Mesendoderm (in vitro differentiated cells): ENCODE results near the gene CACFD1.
A peak's percentile ranks its signal among the peaks of the same experiment; 100 is the strongest.

Source experiments
- DNase-seq: peaks from one replicate; pipeline ENCODE4 v3.0.0; 2013
- H2AK5ac ChIP-seq: 2 replicates; pipeline ENCODE4 v1.6.1; 2013; ENCODE audit warnings: low read length, inconsistent platforms
- H2BK120ac ChIP-seq: 2 replicates; pipeline ENCODE4 v1.6.1; 2013; ENCODE audit warnings: low read depth, mild to moderate bottlenecking, low read length, moderate library complexity, mixed read lengths
- H2BK15ac ChIP-seq: replicated peaks from 2 replicates; pipeline ENCODE4 v1.6.1; 2013; ENCODE audit warnings: low read depth, mild to moderate bottlenecking, moderate library complexity
- H2BK5ac ChIP-seq: 2 replicates; pipeline ENCODE4 v1.6.1; 2013; ENCODE audit warnings: low read length, inconsistent platforms
- H3K18ac ChIP-seq: 2 replicates; pipeline ENCODE4 v1.6.1; 2013; ENCODE audit warnings: mild to moderate bottlenecking, low read length, mixed read lengths
- H3K23ac ChIP-seq: one replicate; pipeline ENCODE4 v1.6.1; 2013; ENCODE audit warnings: low read length
- H3K27ac ChIP-seq: 2 replicates; pipeline ENCODE4 v1.5.1; 2013; ENCODE audit warnings: low read depth, mild to moderate bottlenecking, inconsistent platforms, low read length, moderate library complexity
- H3K27me3 ChIP-seq: 2 replicates; pipeline ENCODE4 v1.6.1; 2013; ENCODE audit warnings: low read length, control low read depth, mild to moderate bottlenecking, inconsistent platforms; ENCODE audit not compliant: insufficient read depth, poor library complexity
- H3K36me3 ChIP-seq: 2 replicates; pipeline ENCODE4 v1.6.1; 2013; ENCODE audit warnings: low read length, inconsistent platforms; ENCODE audit not compliant: control insufficient read depth, insufficient read depth
- H3K4ac ChIP-seq: one replicate; pipeline ENCODE4 v1.6.1; 2013; ENCODE audit warnings: low read depth, mild to moderate bottlenecking, low read length, moderate library complexity
- H3K4me1 ChIP-seq: 2 replicates; pipeline ENCODE4 v1.6.1; 2013; ENCODE audit warnings: low read depth, low read length, inconsistent platforms; ENCODE audit not compliant: control insufficient read depth
- H3K4me2 ChIP-seq: 2 replicates; pipeline ENCODE4 v1.6.1; 2013; ENCODE audit warnings: low read length
- H3K4me3 ChIP-seq: 2 replicates; pipeline ENCODE4 v1.5.1; 2013; ENCODE audit warnings: mild to moderate bottlenecking, low read length
- H3K56ac ChIP-seq: one replicate; pipeline ENCODE4 v1.6.1; 2013; ENCODE audit warnings: low read length
- H3K79me1 ChIP-seq: 2 replicates; pipeline ENCODE4 v1.6.1; 2013; ENCODE audit warnings: low read length, inconsistent platforms
- H3K79me2 ChIP-seq: 2 replicates; pipeline ENCODE4 v1.6.1; 2013; ENCODE audit warnings: mild to moderate bottlenecking, low read length; ENCODE audit not compliant: control insufficient read depth, insufficient read depth
- H3K9ac ChIP-seq: 2 replicates; pipeline ENCODE4 v1.6.1; 2013; ENCODE audit warnings: low read length, inconsistent platforms
- H4K5ac ChIP-seq: one replicate; pipeline ENCODE4 v1.6.1; 2013; ENCODE audit warnings: low read length
- H4K8ac ChIP-seq: one replicate; pipeline ENCODE4 v1.6.1; 2013; ENCODE audit warnings: low read depth, mild to moderate bottlenecking, control low read depth, low read length, moderate library complexity
- WGBS: extraction: QIAGEN DNeasy Blood & Tissue Kit; methylation state at CpG from one replicate; pipeline ENCODE4 v1.1.7; 2013; ENCODE audit warnings: low lambda C conversion rate, missing lambda C conversion rate; ENCODE audit not compliant: insufficient coverage; ENCODE audit errors: extremely low coverage; 5-methylcytosine and 5-hydroxymethylcytosine counted together

The CACFD1 gene

GRCh38 chr9:133505901-133506652 is 46.3 kb downstream of the CACFD1 start:
- H3K79me2 ChIP-seq: no peaks in the 10 kb centered on the region
- no peak overlapping the region for H2BK120ac ChIP-seq
- no peaks in the 10 kb centered on the region for H3K27me3 ChIP-seq
- H3K27ac ChIP-seq: no peak overlapping the region
- H2AK5ac ChIP-seq: no peak overlapping the region
- H3K9ac ChIP-seq: no peak overlapping the region
- H2BK15ac ChIP-seq: no peak overlapping the region
- no peak for DNase-seq
- no peak overlapping the region for H3K56ac ChIP-seq
- H3K36me3 ChIP-seq: no peaks in the 10 kb centered on the region
- H3K18ac ChIP-seq: no peak overlapping the region
- H2BK5ac ChIP-seq: no peak overlapping the region
- no peak overlapping the region for H3K4me2 ChIP-seq
- WGBS: no CpG with 5 or more reads among the region's 23 CpGs
- H4K5ac ChIP-seq: no peak overlapping the region
- H3K79me1 ChIP-seq: no peaks in the 10 kb centered on the region
- H3K4me1 ChIP-seq: peaks cover 4% of the 10 kb centered on the region
- no peak overlapping the region for H3K4ac ChIP-seq
- no peak overlapping the region for H3K4me3 ChIP-seq
- no peak overlapping the region for H4K8ac ChIP-seq
- H3K23ac ChIP-seq: no peak overlapping the region

GRCh38 chr9:133506653-133507038 is 46.9 kb downstream of the CACFD1 start:
- Histone ChIP-seq H3K23ac (no peak overlapping the region), H3K9ac (no peak overlapping the region), H3K36me3 (no peaks in the 10 kb centered on the region), H3K27me3 (no peaks in the 10 kb centered on the region), H3K56ac (no peak overlapping the region), H2BK15ac (no peak overlapping the region), H3K4ac (no peak overlapping the region), H3K4me1 (peaks cover 4% of the 10 kb centered on the region), H3K79me2 (no peaks in the 10 kb centered on the region), H2BK120ac (no peak overlapping the region), H2BK5ac (no peak overlapping the region), H3K79me1 (no peaks in the 10 kb centered on the region), H3K4me2 (no peak overlapping the region), H4K8ac (no peak overlapping the region), H3K18ac (no peak overlapping the region), H3K27ac (no peak overlapping the region), H4K5ac (no peak overlapping the region), H2AK5ac (no peak overlapping the region), H3K4me3 (no peak overlapping the region)
- no CpG with 5 or more reads among the region's 18 CpGs for WGBS
- no peak for DNase-seq

- no peak overlapping the region for H3K27ac ChIP-seq
- H4K5ac ChIP-seq: no peak overlapping the region
- no peak overlapping the region for H3K4me3 ChIP-seq
- H3K23ac ChIP-seq: no peak overlapping the region
- no peak overlapping the region for H3K9ac ChIP-seq
- H3K56ac ChIP-seq: peak overlapping the region; percentile 44
- no peaks in the 10 kb centered on the region for H3K36me3 ChIP-seq
- H2BK15ac ChIP-seq: no peak overlapping the region
- H3K4ac ChIP-seq: no peak overlapping the region
- no peak overlapping the region for H2BK5ac ChIP-seq
- no peak overlapping the region for H2AK5ac ChIP-seq
- H2BK120ac ChIP-seq: no peak overlapping the region
- peaks cover 4% of the 10 kb centered on the region for H3K4me1 ChIP-seq
- WGBS: no CpG with 5 or more reads among the region's 24 CpGs
- H3K27me3 ChIP-seq: no peaks in the 10 kb centered on the region
- no peak overlapping the region for H4K8ac ChIP-seq
- no peaks in the 10 kb centered on the region for H3K79me1 ChIP-seq
- H3K18ac ChIP-seq: no peak overlapping the region
- no peaks in the 10 kb centered on the region for H3K79me2 ChIP-seq
- DNase-seq: no peak
- no peak overlapping the region for H3K4me2 ChIP-seq
Measured at GRCh38 chr9:133507246-133507965, 47.6 kb downstream of the CACFD1 start.

GRCh38 chr9:133508046-133508445 is 48.3 kb downstream of the CACFD1 start:
- Histone ChIP-seq H3K27me3 (no peaks in the 10 kb centered on the region), H3K36me3 (no peaks in the 10 kb centered on the region), H2BK15ac (no peak overlapping the region), H3K27ac (no peak overlapping the region), H2BK5ac (no peak overlapping the region), H4K5ac (no peak overlapping the region), H2AK5ac (no peak overlapping the region), H2BK120ac (no peak overlapping the region), H3K18ac (no peak overlapping the region), H3K4me2 (no peak overlapping the region), H3K4ac (no peak overlapping the region), H3K4me1 (peaks cover 7% of the 10 kb centered on the region), H3K79me1 (no peaks in the 10 kb centered on the region), H4K8ac (no peak overlapping the region), H3K23ac (no peak overlapping the region), H3K56ac (peak overlapping the region; percentile 44), H3K79me2 (no peaks in the 10 kb centered on the region), H3K4me3 (no peak overlapping the region), H3K9ac (no peak overlapping the region)
- WGBS: no CpG with 5 or more reads among the region's 8 CpGs
- DNase-seq: no peak

- Histone ChIP-seq H2BK120ac (no peak overlapping the region), H3K79me1 (no peaks in the 10 kb centered on the region), H3K4me1 (peaks cover 7% of the 10 kb centered on the region), H3K27me3 (no peaks in the 10 kb centered on the region), H3K56ac (peak overlapping the region; percentile 54), H3K9ac (peak overlapping the region; percentile 6), H2BK5ac (no peak overlapping the region), H3K36me3 (no peaks in the 10 kb centered on the region), H3K23ac (no peak overlapping the region), H3K79me2 (no peaks in the 10 kb centered on the region), H3K18ac (no peak overlapping the region), H2BK15ac (no peak overlapping the region), H3K4me2 (peak overlapping the region; percentile 37), H3K27ac (peak overlapping the region; percentile 22), H4K5ac (no peak overlapping the region), H3K4ac (no peak overlapping the region), H2AK5ac (no peak overlapping the region), H4K8ac (no peak overlapping the region), H3K4me3 (no peak overlapping the region)
- peak; percentile 93 for DNase-seq
- no CpG with 5 or more reads among the region's 26 CpGs for WGBS
Measured at GRCh38 chr9:133509179-133510083, 49.7 kb downstream of the CACFD1 start.
